Skeletal muscle cell (primary cell): ENCODE measurements around the gene RTRAF.

Experiments
- DNase-seq: peaks from one replicate; pipeline ENCODE4 v3.0.0-alpha.2; 2010; ENCODE audit warnings: low read depth
- H3K4me3 ChIP-seq: 2 replicates; pipeline ENCODE4 v1.5.1; 2011; ENCODE audit warnings: low read depth, mild to moderate bottlenecking, control low read depth, low read length, moderate library complexity

Gene RTRAF

GRCh38 chr14:52015411-52016030, 26.2 kb downstream of the RTRAF start:
- H3K4me3 ChIP-seq: no peak overlapping the region
- DNase-seq: no peak

DNA sequence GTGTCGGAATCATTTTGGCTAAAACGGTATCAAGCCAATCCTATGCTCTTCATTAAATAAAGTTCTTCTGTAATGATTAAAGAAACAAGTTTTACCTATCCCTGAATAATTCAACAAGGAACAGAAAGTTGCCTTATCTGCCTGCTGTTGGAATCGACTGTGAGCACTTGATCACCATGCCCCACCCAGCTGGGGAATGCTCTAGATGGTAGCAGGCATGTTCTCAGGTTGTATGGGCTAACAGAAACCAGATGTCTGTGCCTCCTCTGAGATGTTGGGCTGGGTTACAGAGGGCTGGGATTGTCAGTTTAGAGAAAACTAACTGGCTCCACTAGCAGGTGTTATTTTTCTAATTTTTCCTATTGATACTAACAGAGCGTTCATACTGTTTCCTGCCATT, 28.9 kb downstream of the RTRAF start:
- no peak overlapping the region for H3K4me3 ChIP-seq
- no peak for DNase-seq

DNA sequence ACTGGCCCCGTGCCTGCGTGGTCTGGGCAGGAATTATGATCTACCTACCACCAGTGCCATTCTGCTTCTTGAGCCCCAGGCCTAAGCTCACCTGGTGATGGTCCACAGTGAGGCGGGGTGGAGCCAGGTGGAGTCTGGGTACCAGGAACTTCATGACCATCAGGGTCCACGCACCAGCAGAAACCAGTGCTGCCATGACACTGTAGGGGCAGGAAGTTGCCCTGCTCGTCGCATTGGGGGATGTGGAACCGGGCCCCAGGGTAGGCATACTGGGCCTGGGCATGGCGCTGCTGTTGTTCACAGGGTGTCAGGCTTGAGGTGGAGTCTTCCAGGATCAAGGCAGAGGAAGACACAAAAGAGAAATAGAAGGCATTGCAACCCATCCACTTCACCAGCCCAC, 29.6 kb downstream of the RTRAF start:
- H3K4me3 ChIP-seq: no peak overlapping the region
- no peak for DNase-seq

- no peak overlapping the region for H3K4me3 ChIP-seq
- no peak for DNase-seq
Observed at GRCh38 chr14:52020161-52020714, 30.9 kb downstream of the RTRAF start.

DNA sequence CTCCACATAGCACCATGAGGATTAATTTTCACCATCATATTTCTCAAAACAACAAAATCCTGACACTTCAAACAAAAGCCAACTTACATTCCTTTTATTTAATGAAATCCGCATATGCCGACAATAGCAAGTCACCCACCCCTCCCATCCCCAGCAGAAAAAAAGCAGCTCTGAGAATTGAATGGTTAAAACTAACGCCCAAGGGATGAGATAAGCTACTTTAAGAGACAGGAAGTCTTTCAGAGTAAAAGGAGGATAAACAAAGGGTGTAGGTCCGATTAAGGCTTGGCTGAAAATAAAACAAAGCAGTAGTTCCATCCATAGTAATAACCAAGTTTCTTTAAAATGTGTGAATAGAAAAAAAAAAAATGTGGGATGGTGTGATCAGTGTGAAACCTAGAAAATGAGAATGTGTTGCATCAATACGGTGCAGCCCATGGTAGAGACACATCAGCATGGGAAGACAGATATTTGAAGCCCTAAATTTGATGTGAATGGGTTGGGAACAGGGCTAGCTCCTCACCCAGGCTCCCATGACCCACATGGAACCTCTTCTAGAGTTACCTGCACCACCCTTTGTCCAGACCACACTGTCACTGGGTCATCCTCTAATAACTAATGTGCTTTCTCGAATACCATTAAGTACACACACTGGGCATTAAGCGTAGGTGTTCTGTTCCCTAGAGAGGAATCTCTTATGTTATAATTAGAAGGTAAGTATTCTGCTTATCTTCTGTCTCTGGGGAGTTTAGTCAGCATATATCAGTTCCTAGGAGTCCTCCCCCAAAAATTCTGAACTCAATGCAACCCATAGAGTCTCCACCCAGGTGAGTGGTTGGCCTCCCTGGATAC, 31.7 kb downstream of the RTRAF start:
- no peak overlapping the region for H3K4me3 ChIP-seq
- DNase-seq: no peak

DNA sequence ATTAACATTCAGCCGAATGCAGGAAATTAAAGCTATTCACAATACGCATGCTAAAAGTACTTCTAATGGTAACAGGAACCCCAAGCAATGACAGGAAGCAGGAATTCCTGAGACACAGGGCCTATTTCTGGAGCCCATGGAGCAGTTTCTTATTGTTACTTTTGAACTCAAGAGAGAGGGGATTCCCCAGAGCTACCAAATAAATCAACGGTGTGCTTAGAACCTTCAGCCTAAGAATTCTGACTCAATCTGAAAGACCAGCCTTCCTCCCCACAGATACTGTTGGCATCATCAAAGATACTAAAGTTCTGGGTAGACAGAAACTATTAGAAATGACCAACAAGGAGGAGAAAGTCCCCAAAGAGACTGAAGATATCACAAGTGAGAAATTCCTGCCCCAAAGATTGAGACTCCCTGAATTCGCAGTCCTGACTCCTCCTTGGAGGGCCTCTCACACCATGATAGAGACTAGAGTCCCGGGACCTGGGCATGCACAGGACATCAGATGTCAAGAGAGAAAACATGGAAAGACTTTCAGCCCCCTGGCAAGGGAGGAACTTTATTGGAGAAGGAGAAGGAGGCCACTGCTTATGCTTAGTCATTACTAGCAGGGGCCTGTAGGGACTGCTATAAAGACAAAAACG, 32.7 kb downstream of the RTRAF start:
- H3K4me3 ChIP-seq: no peak overlapping the region
- no peak for DNase-seq

GRCh38 chr14:52023518-52023917, 34.2 kb downstream of the RTRAF start:
- H3K4me3 ChIP-seq: no peak overlapping the region
- DNase-seq: peak; percentile 75

- peak; percentile 89 for DNase-seq
- no peak overlapping the region for H3K4me3 ChIP-seq
Observed at GRCh38 chr14:52025310-52025709, 36.0 kb downstream of the RTRAF start.

- no peak overlapping the region for H3K4me3 ChIP-seq
- DNase-seq: peak; percentile 47
Observed at GRCh38 chr14:52026017-52026660, 36.8 kb downstream of the RTRAF start.

- H3K4me3 ChIP-seq: no peak overlapping the region
- DNase-seq: no peak
Observed at GRCh38 chr14:52026901-52027300, 37.6 kb downstream of the RTRAF start.

- H3K4me3 ChIP-seq: no peak overlapping the region
- DNase-seq: no peak
Observed at GRCh38 chr14:52029881-52030280, 40.5 kb downstream of the RTRAF start.

GRCh38 chr14:52031781-52032180, 42.4 kb downstream of the RTRAF start:
- DNase-seq: peak; percentile 87
- H3K4me3 ChIP-seq: no peak overlapping the region

DNA sequence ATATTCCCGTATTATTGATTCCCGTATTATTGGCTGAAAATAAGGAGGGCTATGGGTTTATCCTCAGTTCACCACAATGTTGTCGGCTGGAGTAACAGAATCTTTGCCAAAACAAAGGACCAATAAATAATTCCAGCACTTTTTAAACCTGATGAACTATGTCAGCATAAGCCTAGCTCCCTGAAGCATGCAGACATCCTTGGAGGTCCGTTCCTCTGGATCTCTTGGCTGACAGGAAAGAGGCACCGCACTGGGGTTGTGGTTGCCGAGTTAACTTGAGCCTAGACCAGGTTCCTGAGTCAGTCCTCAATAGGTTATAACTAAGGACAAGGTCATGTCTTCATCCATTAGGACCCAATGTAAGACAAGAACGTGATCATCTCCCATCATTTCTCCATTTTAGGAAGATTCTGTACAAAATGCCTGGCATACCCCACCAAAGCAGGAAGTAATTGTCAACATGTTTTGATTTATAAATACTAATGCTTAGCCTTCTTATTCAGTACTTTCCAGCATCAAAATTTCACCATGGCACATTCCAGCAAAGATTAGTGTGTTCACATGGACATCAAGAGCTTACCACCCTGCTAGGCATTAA, 43.0 kb downstream of the RTRAF start:
- peak; percentile 56 for DNase-seq
- no peak overlapping the region for H3K4me3 ChIP-seq

- DNase-seq: peak; percentile 46
Observed at GRCh38 chr14:52033101-52033642, 43.8 kb downstream of the RTRAF start.

DNA sequence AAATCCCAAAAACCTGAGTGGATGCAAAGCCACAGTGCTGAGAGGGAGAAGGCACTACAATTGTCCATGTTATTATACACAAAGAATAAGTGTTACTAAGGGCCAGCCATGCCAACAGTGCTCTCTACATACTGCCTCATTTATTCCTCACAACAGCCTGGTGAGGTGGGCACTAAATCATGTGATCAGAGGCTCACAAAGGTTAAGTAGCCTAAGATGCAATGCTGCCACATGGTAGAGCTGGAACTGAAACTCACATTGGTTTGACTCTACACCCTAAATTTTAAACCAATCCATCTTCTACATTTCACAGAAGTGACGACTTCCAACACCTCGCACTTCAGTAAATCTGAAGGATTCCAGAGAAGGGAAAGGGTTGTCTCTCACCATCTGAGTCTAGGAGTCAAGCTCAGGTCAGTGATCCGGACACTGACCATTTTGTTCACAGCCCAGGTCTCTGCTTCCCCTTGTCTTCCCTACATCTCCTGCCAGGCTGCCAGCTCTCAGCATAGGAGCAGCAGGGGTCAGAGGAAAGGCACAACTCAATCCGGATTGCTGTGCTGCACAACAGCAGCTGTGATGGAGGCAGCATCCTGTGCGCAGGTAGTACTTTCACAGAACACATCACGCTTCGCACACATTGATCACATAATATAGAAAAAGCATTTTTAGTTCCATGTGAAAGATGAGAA, 49.9 kb downstream of the RTRAF start:
- no peak for DNase-seq
- H3K4me3 ChIP-seq: no peak overlapping the region

More at GRCh38 chr14:52033101-52033642, 43.8 kb downstream of the RTRAF start:
- no peak overlapping the region for H3K4me3 ChIP-seq

DNA sequence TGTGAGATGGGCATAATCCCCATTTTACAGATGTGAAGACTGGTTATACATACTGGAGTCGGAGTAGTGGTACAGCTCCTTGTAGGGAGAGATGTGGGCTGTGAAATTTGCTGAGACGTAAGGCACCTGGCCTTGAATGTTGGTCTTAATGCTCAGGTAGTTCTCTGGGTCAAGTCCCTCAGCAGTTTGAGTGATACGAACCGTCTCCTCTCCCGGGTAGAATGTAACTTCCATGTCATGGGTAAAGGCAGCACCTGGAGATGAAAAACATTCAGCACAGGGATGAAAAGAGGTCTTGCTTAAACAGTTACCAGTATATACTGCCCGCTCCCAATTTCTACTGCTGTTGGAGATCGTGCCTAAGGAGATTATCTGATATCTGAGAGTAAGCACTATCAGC, 51.3 kb downstream of the RTRAF start:
- DNase-seq: no peak
- H3K4me3 ChIP-seq: no peak overlapping the region

GRCh38 chr14:52042371-52043289, 53.3 kb downstream of the RTRAF start:
- no peak for DNase-seq
- no peak overlapping the region for H3K4me3 ChIP-seq

- DNase-seq: no peak
Observed at GRCh38 chr14:52043690-52044089, 54.3 kb downstream of the RTRAF start.

More at GRCh38 chr14:52043690-52044089, 54.3 kb downstream of the RTRAF start:
- H3K4me3 ChIP-seq: no peak overlapping the region
